ENCODE data around the gene SLC24A3.

Gene SLC24A3

DNA sequence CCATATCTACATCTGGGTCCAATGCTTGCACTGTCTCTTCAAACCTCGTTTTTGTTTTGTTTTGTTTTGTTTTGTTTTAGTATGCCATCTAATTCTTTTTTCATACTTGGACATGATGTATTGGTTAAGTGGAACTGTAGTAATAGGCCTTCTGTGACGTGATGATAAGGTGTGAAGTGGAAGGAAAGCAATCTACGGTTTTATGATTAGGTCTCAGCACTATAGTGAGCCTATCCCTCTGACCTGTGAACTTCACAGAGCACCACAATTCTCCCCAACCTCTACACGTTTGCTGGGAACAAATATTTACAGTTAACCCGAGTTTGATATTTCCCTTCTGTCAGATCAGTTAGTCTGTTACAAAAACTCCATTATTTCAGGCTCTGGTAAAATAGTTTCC is 19.1 kb upstream of the SLC24A3 start:
- TF ChIP-seq, protein P1, sequence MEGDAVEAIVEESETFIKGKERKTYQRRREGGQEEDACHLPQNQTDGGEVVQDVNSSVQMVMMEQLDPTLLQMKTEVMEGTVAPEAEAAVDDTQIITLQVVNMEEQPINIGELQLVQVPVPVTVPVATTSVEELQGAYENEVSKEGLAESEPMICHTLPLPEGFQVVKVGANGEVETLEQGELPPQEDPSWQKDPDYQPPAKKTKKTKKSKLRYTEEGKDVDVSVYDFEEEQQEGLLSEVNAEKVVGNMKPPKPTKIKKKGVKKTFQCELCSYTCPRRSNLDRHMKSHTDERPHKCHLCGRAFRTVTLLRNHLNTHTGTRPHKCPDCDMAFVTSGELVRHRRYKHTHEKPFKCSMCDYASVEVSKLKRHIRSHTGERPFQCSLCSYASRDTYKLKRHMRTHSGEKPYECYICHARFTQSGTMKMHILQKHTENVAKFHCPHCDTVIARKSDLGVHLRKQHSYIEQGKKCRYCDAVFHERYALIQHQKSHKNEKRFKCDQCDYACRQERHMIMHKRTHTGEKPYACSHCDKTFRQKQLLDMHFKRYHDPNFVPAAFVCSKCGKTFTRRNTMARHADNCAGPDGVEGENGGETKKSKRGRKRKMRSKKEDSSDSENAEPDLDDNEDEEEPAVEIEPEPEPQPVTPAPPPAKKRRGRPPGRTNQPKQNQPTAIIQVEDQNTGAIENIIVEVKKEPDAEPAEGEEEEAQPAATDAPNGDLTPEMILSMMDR (IDR thresholded peaks at IDR 0.05; ENCODE audit: low read depth, low read length, missing control alignments): no peak
- no peak overlapping the region for H3K4me3 ChIP-seq (ENCODE audit: low read depth, low read length)
- DNase-seq (ENCODE audit: low read depth): no peak
- in situ Hi-C loops (cut with HindIII; ENCODE audit: low sequenced_read_pairs): no loop called here

DNA sequence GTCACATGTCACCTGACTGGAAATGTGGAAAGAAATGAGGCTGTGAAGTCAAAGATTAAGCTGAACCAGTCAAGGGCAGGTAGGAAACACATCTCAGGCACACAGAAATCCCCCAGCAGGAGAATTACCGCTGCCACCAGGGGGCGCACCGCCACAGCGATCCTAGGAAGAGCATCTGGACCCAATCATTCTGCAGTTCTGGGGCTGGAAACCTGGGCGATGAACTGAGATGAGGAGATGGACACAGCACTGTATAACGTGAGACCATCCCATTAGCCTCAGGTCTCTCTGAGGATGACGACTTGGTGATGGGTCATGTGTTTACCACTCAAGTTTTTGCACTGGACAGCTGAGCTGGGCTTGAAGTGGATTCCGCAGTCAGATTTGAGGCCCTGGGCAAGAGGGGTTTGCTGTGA is 6.5 kb upstream of the SLC24A3 start:
- H3K4me3 ChIP-seq (ENCODE audit: low read depth, low read length): no peak overlapping the region
- DNase-seq (ENCODE audit: low read depth): no peak
- TF ChIP-seq, protein P1 (IDR thresholded peaks at IDR 0.05; ENCODE audit: low read depth, low read length, missing control alignments): peak; percentile 78
- in situ Hi-C loops (cut with HindIII; ENCODE audit: low sequenced_read_pairs): no loop called here

DNA sequence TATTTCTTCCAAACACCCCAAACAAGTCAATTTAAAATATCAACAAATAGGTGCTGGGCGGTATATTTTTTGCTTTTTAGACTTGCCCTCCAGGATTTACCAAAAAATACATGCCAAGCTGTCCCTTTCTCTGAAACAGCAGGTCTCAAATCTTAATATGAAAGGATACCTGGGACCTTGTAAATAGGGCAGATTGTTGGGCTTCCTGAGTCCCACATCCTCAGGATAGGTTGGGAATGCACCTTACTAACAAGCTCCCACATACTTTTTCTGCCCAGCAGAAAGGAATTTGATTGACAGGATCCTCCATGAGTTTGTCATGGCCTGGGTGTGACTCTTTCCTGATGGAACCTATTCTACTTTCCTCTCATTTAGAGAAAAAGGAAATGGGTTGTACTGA is 4.9 kb upstream of the SLC24A3 start:
- H3K4me3 ChIP-seq (ENCODE audit: low read depth, low read length): no peak overlapping the region
- DNase-seq (ENCODE audit: low read depth): no peak
- TF ChIP-seq, protein P1 (IDR thresholded peaks at IDR 0.05; ENCODE audit: low read depth, low read length, missing control alignments): no peak
- in situ Hi-C loops (cut with HindIII; ENCODE audit: low sequenced_read_pairs): no loop called here

DNA sequence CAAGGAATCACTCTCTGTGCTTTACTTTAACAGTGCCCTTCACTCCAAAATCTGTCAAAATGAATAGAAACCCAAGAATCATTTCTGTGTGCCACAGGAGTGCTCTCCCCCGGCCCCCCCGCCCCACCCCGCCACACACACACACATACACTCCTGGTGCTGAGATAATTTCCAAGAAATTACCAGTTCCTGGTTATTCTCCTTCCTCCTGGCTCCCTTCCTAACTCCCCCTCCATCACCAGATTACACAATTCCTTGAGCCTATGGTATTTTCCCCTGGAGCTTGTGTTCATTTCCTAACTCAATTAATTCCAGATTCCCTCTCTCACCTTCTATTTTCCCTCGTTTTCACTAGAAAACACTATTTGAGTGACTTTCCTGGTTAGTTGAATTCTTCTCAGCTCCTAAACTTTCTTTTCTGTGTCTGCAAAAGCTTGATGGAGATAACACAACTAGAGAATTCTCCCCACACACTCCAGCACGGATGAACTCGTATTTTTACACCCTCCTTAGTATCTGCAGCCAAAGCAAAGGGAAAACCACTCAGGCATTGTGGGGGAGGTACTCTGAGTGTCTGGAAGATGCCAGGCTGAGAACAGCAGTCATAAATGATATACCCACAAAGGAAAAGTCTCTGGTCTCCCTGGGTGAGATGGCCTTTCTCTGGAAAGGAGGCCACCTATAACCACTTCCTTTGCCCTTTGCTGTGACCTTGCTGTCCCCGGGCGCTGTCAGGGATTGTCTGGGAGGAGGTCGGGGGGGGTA is 1.9 kb upstream of the SLC24A3 start:
- in situ Hi-C loops (cut with HindIII; ENCODE audit: low sequenced_read_pairs): no loop called here
- no peak overlapping the region for H3K4me3 ChIP-seq (ENCODE audit: low read depth, low read length)
- no peak for DNase-seq (ENCODE audit: low read depth)
- TF ChIP-seq, protein P1 (IDR thresholded peaks at IDR 0.05; ENCODE audit: low read depth, low read length, missing control alignments): no peak

DNA sequence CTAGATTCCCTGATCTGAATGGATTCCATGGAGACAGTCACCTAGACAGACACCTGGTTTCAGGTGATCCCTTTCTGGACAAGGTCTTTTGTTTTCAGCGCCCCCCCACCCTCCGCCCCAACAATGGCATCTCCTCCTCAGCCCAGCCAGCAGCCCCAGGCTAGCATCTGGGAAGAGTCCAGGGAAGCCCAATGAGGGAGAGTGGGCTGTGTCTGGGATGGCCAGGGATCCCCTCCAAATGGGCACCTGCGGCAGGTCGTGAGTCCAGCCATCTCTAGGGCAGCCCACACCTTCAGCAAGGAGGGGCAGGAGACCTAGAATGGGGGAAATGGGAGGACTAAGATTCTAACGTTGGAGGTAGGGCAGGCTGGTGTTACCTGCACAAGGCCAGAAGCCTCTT is 1.2 kb upstream of the SLC24A3 start:
- DNase-seq (ENCODE audit: low read depth): no peak
- no peak overlapping the region for H3K4me3 ChIP-seq (ENCODE audit: low read depth, low read length)
- TF ChIP-seq, protein P1 (IDR thresholded peaks at IDR 0.05; ENCODE audit: low read depth, low read length, missing control alignments): no peak
- in situ Hi-C loops (cut with HindIII; ENCODE audit: low sequenced_read_pairs): no loop called here

DNA sequence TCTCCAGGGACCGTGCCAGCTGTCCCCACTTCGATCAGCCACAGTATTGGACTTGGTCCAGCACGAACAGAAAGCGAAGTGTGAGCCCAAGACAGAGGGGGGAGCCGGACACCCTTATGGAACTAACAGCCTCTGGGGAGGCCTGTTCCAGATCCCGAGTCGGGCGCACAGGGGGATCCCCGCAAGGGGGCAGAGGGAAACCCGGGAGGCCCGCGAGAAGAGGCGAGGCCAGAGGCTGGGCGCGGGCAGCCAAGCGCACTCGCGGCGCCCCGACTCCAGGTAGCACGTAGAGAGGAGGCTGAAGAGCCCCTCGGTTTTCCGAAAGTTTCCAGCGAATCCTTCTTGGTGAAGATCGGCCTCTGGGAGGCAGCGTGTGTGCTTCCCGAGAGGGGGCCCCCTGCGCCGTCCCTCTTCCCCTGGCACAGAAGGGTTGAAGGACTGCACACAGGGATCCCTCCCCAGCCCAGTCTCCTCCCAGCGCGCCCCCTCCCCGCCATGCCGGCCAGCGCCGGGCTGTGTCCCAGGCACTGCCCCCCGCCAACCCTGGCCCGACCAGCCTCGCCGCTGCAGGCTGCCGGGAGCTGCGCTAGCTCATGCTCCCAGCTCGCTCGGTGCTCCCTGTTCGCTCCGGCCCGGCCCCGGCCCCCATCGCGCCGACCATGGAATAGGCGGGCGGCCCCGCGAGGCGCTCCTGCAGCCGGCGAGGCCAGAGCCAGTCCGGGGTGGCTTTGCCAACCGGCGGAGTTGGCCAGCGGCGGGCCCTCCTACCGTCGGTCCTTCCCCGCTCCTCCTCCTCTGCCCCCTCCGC is 577 bp upstream of the SLC24A3 start:
- in situ Hi-C loops (cut with HindIII; ENCODE audit: low sequenced_read_pairs): no loop called here
- no peak for DNase-seq (ENCODE audit: low read depth)
- H3K4me3 ChIP-seq (ENCODE audit: low read depth, low read length): peak overlapping the region; percentile 14
- TF ChIP-seq, protein P1 (IDR thresholded peaks at IDR 0.05; ENCODE audit: low read depth, low read length, missing control alignments): no peak
